Left ventricle myocardium inferior (tissue), 1 donor: ENCODE data around the gene PTN. TPM values are rescaled to one million over a fixed set of nuclear protein-coding genes. Genes with fewer than 3 reads are reported as not detected.

Source experiments
- DNase-seq: peaks from one replicate; pipeline ENCODE4 v3.0.0-alpha.2; 2020
- H3K27ac ChIP-seq: fragments of 200-600 bp; replicated peaks from 2 replicates; pipeline ENCODE4 v1.8.0; 2021
- H3K27me3 ChIP-seq: fragments of 200-600 bp; 2 replicates; pipeline ENCODE4 v1.8.0; 2021; ENCODE audit warnings: low read depth
- H3K36me3 ChIP-seq: fragments of 200-600 bp; 2 replicates; pipeline ENCODE4 v1.8.0; 2021
- H3K4me1 ChIP-seq: fragments of 200-600 bp; 2 replicates; pipeline ENCODE4 v1.8.0; 2021
- H3K4me3 ChIP-seq: fragments of 200-600 bp; 2 replicates; pipeline ENCODE4 v1.8.0; 2021; ENCODE audit warnings: mild to moderate bottlenecking, moderate library complexity
- H3K9me3 ChIP-seq: fragments of 200-600 bp; replicated peaks from 2 replicates; pipeline ENCODE4 v1.8.0; 2021
- CTCF ChIP-seq: fragments of 200-600 bp; IDR thresholded peaks from 2 replicates; pipeline ENCODE4 v1.8.0; 2021; ENCODE audit warnings: antibody characterized with exemption, mild to moderate bottlenecking, borderline replicate concordance
- intact Hi-C: fragments of 100-400 bp; cut with micrococcal nuclease; formaldehyde crosslinking; loops from one replicate; pipeline ENCODE4 v1.11.0; 2022
- long read RNA-seq: library from polyadenylated mRNA; unstranded; transcript quantifications from one replicate; pipeline ENCODE4 v2.0.0, GENCODE V29; 2021
- total RNA-seq: library from RNA; stranded (reverse); fragmentation: NEBNext Ultra II Directional; extraction: Animal tissue kit (Norgen Biotek cat#: 25700); gene quantifications from one replicate; pipeline ENCODE4 v1.2.1, GENCODE V29; 2021
- donor health status: DM: no; HTN: yes; CAD: no; lungs with severe emphysema.

Gene PTN
- 11.2 TPM for total RNA-seq
- long read RNA-seq, transcript PTN-201 (5 exons, 1,614 nt), result major isoform, 8 of 10 reads
- long read RNA-seq, partial matches to known transcripts, result 0 of 10 reads
- long read RNA-seq, other reads (novel, unspliced or antisense), result 2 of 10 reads

- Histone ChIP-seq H3K36me3 (no peaks in the 10 kb centered on the region), H3K4me1 (peaks cover 6% of the 10 kb centered on the region), H3K27me3 (peaks cover 30% of the 10 kb centered on the region), H3K4me3 (peak within 1 kb of the TSS; percentile 63), H3K9me3 (no peaks in the 10 kb centered on the region), H3K27ac (no peak within 1 kb of the TSS)
- DNase-seq, result peak; percentile 40
- intact Hi-C loops, result no loop called here
- no peak for TF ChIP-seq CTCF
Measured at GRCh38 chr7:137343281-137343841, at the start of gene PTN. TSS of gene PTN (minus strand) at chr7:137343733. CDS start at chr7:137254973, 88,760 bp downstream.

- H3K27ac ChIP-seq, result no peak overlapping the region
- TF ChIP-seq CTCF, result no peak
- no peaks in the 10 kb centered on the region for H3K36me3 ChIP-seq
- no peak overlapping the region for H3K4me3 ChIP-seq
- H3K4me1 ChIP-seq, result no peaks in the 10 kb centered on the region
- intact Hi-C loops, result no loop called here
- no peaks in the 10 kb centered on the region for H3K27me3 ChIP-seq
- DNase-seq, result no peak
- no peaks in the 10 kb centered on the region for H3K9me3 ChIP-seq
Measured at GRCh38 chr7:137390076-137390475, 46.5 kb upstream of the PTN start.

GRCh38 chr7:137388916-137389315 is 45.4 kb upstream of the PTN start:
- Histone ChIP-seq H3K27ac (no peak overlapping the region), H3K27me3 (no peaks in the 10 kb centered on the region), H3K36me3 (no peaks in the 10 kb centered on the region), H3K9me3 (no peaks in the 10 kb centered on the region), H3K4me3 (no peak overlapping the region), H3K4me1 (no peaks in the 10 kb centered on the region)
- DNase-seq, result no peak
- intact Hi-C loops, result no loop called here
- no peak for TF ChIP-seq CTCF

GRCh38 chr7:137386966-137387365 is 43.4 kb upstream of the PTN start:
- no peaks in the 10 kb centered on the region for H3K36me3 ChIP-seq
- no peaks in the 10 kb centered on the region for H3K9me3 ChIP-seq
- no peak overlapping the region for H3K4me3 ChIP-seq
- no peak overlapping the region for H3K27ac ChIP-seq
- no peaks in the 10 kb centered on the region for H3K27me3 ChIP-seq
- DNase-seq, result no peak
- H3K4me1 ChIP-seq, result no peaks in the 10 kb centered on the region
- intact Hi-C loops, result no loop called here
- no peak for TF ChIP-seq CTCF

GRCh38 chr7:137381045-137381444 is 37.5 kb upstream of the PTN start:
- Histone ChIP-seq H3K27me3 (no peaks in the 10 kb centered on the region), H3K27ac (no peak overlapping the region), H3K4me1 (no peaks in the 10 kb centered on the region), H3K36me3 (no peaks in the 10 kb centered on the region), H3K4me3 (no peak overlapping the region), H3K9me3 (peaks cover 21% of the 10 kb centered on the region)
- no peak for DNase-seq
- TF ChIP-seq CTCF, result no peak
- intact Hi-C loops, result no loop called here
